Coronary artery (tissue), 2 donors: ENCODE measurements around the gene KCNH4.

Source experiments
- DNase-seq: peaks from one replicate; pipeline ENCODE4 v3.0.0-alpha.2; 2017; ENCODE audit warnings: low spot score
- H3K27ac ChIP-seq, 2 donors: fragments of 200-600 bp; sonication (generic); one replicate each; pipeline ENCODE4 v1.5.1; 2016 to 2019
- H3K4me3 ChIP-seq: fragments of 200-600 bp; sonication (generic); 2 replicates; pipeline ENCODE4 v1.5.1; 2016; ENCODE audit warnings: mild to moderate bottlenecking, moderate library complexity
- TF ChIP-seq, protein P1 (sequence below): fragments of 200-600 bp; sonication (generic); IDR thresholded peaks from one replicate; pipeline ENCODE4 v1.5.1; 2019; ENCODE audit warnings: antibody characterized with exemption

Gene KCNH4

DNA sequence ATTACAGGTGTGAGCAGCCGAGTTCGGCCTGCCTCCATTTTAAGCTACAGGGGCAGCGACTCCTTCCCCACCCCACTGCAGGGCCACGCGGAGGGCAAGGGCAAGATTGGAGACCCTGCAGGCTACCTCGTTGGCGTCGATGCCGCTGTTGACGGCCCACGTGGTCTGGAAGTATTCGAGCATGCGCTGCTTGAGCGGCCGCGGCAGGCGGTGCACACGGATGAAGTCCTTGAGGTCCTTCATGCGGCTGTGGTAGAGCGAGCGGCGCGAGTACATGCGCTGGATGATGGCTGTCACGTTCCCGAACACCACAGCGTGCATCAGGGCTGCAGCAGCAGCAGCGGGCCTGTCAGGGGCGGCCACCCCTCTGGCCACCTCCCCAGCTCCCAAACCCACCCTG, 11.6 kb downstream of the KCNH4 start:
- H3K4me3 ChIP-seq: no peak overlapping the region
- TF ChIP-seq, protein P1, sequence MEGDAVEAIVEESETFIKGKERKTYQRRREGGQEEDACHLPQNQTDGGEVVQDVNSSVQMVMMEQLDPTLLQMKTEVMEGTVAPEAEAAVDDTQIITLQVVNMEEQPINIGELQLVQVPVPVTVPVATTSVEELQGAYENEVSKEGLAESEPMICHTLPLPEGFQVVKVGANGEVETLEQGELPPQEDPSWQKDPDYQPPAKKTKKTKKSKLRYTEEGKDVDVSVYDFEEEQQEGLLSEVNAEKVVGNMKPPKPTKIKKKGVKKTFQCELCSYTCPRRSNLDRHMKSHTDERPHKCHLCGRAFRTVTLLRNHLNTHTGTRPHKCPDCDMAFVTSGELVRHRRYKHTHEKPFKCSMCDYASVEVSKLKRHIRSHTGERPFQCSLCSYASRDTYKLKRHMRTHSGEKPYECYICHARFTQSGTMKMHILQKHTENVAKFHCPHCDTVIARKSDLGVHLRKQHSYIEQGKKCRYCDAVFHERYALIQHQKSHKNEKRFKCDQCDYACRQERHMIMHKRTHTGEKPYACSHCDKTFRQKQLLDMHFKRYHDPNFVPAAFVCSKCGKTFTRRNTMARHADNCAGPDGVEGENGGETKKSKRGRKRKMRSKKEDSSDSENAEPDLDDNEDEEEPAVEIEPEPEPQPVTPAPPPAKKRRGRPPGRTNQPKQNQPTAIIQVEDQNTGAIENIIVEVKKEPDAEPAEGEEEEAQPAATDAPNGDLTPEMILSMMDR: no peak
- no peak for DNase-seq
- no peak overlapping the region for H3K27ac ChIP-seq

DNA sequence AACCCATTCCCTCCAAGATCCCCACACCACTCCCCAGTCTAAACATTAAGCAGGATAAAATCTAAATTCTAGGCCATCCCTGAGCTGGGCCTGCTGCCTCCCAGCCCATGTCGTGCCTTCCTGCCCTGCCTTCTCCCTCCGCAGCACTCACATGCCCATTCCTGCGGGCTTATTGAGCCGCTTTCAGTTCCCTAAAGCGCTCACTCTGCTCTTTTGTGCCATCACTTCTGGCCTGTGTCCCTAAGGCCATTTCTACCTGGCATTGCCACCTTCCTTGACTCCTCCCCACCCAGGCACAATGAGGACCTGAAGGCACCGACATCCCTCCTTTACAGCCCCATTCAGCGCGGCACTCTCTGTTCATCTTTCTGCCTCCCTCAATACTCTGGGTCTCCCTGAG, 13.1 kb downstream of the KCNH4 start:
- no peak for DNase-seq

DNA sequence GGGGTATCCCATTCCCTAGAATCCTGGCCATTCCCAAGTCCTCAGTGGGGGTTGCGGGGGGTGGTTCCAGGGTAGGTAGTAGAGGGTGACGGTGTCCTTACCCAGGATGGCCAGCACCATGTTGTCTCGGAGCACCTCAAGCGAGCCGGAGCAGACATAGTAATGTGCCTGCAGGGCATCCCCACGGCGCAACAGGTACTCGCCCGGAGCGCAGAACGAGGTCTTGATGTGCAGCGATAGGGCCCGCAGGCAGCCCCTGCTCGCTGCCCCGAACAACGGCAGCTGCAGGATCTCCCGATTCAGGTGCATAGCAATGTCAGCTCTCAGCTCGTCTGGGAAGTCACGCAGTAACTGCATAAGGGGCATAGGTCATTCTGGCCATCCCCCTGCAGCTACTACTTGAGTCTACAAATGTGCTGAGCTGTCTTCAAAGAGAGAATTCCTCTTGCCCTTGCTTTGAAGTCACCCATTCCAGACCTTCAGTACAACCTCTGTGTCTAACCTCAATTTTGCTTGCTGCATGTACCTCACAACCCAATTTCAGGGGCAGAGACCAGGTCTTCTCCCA, 14.7 kb downstream of the KCNH4 start:
- Histone ChIP-seq H3K27ac (no peak overlapping the region), H3K4me3 (no peak overlapping the region)
- TF ChIP-seq, protein P1: no peak
- DNase-seq: no peak

More for the DNA sequence above, 13.1 kb downstream of the KCNH4 start:
- H3K27ac ChIP-seq: no peak overlapping the region
- TF ChIP-seq, protein P1: no peak
- no peak overlapping the region for H3K4me3 ChIP-seq

DNA sequence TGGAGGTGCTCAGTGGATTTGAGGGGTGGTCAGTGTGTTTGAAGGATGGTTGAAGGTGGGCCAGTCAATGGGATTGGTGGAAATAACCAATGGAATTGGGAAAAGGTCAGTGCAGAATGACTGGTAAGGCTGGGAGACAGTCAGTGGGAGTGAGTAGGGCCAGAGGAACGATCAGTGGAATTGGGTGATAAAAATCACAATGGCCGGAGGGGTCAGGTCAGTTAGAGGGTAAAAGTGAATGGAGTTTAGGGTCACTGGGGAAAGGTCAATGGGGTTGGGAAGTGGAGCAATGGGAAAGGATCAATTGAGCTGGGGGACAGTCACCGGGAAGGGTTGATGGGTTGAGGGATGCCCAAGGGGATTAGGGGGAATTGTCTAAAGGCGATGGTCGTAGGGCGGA, 15.2 kb downstream of the KCNH4 start:
- TF ChIP-seq, protein P1: no peak
- Histone ChIP-seq H3K27ac (no peak overlapping the region), H3K4me3 (no peak overlapping the region)
- no peak for DNase-seq

DNA sequence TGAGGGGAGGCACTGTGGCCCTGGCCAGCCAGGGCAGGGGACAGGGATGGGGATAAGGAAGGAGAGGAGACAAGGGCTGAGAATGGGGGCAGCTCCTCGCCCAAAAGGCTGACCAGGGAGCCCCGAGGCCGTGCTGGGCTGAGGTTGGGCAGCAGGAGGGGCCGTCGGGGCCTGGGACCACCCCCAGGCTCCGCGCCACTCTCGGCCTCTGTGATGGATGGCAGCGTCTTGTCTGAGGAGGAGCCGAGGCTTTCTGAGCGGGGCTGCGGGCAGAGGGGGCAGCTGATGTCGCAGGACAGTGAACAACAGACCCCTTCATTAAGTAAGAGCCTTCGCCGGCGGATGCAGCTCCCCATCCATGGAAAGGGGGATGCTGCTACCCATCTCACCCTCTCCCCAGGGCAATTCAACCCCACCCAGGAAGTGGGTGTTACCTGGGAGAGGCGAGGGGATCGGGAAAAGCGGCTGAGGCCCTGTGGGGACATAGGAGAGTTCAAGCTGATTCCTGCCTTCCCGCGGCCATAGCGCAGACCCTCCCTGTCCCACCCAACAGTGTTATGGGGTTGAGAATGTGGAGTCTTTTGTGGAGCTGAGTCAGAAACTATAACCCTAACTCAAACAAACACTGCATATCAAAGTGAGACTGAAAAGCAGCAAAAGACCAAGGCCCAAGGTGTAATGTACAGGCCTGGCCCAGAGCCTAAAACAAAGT, 17.1 kb downstream of the KCNH4 start:
- Histone ChIP-seq H3K27ac (no peak overlapping the region), H3K4me3 (no peak overlapping the region)
- DNase-seq: no peak
- TF ChIP-seq, protein P1: no peak

DNA sequence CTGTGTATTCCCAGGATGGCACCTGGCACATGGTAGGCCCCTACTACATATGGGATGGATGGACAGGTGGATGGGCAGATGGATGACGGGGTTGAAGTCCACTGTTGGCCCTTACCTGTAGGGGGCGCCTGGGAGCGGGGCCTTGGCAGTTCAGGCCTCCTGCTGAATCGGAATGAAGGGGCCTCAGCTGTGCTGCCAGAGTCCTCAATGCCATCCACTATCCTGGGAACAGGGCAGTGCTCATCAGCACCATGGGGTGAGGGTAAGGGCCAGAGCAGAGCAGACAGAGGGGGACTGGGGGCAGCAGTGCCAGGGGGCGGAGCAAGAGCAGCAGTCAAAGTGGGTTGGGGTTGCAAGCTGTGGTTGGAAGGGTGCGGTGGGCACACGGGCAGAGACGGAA, 17.8 kb downstream of the KCNH4 start:
- TF ChIP-seq, protein P1: no peak
- Histone ChIP-seq H3K27ac (no peak overlapping the region), H3K4me3 (no peak overlapping the region)
- DNase-seq: no peak

DNA sequence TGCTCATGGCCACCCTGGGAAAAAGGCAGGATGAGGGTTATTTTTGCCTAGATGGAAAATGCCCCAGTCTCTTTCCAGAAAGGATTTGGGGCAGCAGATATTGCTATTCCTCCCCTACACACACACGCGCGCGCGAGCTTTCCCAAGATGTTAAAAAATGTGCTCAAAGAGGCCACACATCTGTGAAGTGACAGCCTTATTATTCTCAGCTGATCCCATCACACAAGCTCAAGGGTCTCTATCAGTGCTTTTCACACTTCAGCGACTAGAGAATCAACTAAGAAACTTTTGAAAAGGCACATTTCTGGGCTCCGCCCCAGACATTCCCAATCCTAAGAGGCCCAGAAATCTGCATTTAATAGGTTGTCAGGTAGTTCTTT, 20.4 kb downstream of the KCNH4 start:
- no peak for DNase-seq
- TF ChIP-seq, protein P1: no peak
- no peak overlapping the region for H3K27ac ChIP-seq
- no peak overlapping the region for H3K4me3 ChIP-seq
